Fibroblast of peridontal ligament (primary cell): Measurements from ENCODE around the gene CXADR.

Experiments
- DNase-seq: peaks from one replicate; pipeline ENCODE4 v3.0.0-alpha.2; 2010; ENCODE audit errors: extremely low read depth

Gene CXADR

GRCh38 chr21:17542371-17543011 lies 29.6 kb downstream of the CXADR start:
- no peak for DNase-seq

GRCh38 chr21:17545007-17545406 lies 32.2 kb downstream of the CXADR start:
- no peak for DNase-seq

GRCh38 chr21:17548262-17548661 lies 35.4 kb downstream of the CXADR start:
- DNase-seq, result no peak

- DNase-seq, result no peak
Observed at GRCh38 chr21:17550671-17551308, 37.9 kb downstream of the CXADR start.

- no peak for DNase-seq
Observed at GRCh38 chr21:17552410-17552809, 39.6 kb downstream of the CXADR start.

GRCh38 chr21:17554120-17554519 lies 41.3 kb downstream of the CXADR start:
- no peak for DNase-seq

GRCh38 chr21:17554679-17555465 lies 42.0 kb downstream of the CXADR start:
- DNase-seq, result peak; percentile 45

GRCh38 chr21:17560377-17561025 lies 47.7 kb downstream of the CXADR start:
- DNase-seq, result no peak

GRCh38 chr21:17570786-17571185 lies 57.9 kb downstream of the CXADR start:
- no peak for DNase-seq

GRCh38 chr21:17572431-17572830 lies 59.6 kb downstream of the CXADR start:
- no peak for DNase-seq

- DNase-seq, result no peak
Observed at GRCh38 chr21:17575076-17575475, 62.2 kb downstream of the CXADR start.

- DNase-seq, result no peak
Observed at GRCh38 chr21:17576080-17576835, 63.4 kb downstream of the CXADR start.

- no peak for DNase-seq
Observed at GRCh38 chr21:17577701-17578100, 64.9 kb downstream of the CXADR start.

GRCh38 chr21:17578162-17578561 lies 65.3 kb downstream of the CXADR start:
- no peak for DNase-seq

GRCh38 chr21:17578876-17579275 lies 66.0 kb downstream of the CXADR start:
- no peak for DNase-seq

GRCh38 chr21:17580319-17580718 lies 67.5 kb downstream of the CXADR start:
- DNase-seq, result no peak

GRCh38 chr21:17583898-17584297 lies 71.1 kb downstream of the CXADR start:
- no peak for DNase-seq

GRCh38 chr21:17585875-17586450 lies 73.1 kb downstream of the CXADR start:
- DNase-seq, result peak; percentile 79

GRCh38 chr21:17590430-17590829 lies 77.6 kb downstream of the CXADR start:
- peak; percentile 68 for DNase-seq

GRCh38 chr21:17597680-17598079 lies 84.8 kb downstream of the CXADR start:
- DNase-seq, result no peak

- no peak for DNase-seq
Observed at GRCh38 chr21:17598437-17598836, 85.6 kb downstream of the CXADR start.
